ENCODE results near the gene PHYHD1.

Gene PHYHD1

DNA sequence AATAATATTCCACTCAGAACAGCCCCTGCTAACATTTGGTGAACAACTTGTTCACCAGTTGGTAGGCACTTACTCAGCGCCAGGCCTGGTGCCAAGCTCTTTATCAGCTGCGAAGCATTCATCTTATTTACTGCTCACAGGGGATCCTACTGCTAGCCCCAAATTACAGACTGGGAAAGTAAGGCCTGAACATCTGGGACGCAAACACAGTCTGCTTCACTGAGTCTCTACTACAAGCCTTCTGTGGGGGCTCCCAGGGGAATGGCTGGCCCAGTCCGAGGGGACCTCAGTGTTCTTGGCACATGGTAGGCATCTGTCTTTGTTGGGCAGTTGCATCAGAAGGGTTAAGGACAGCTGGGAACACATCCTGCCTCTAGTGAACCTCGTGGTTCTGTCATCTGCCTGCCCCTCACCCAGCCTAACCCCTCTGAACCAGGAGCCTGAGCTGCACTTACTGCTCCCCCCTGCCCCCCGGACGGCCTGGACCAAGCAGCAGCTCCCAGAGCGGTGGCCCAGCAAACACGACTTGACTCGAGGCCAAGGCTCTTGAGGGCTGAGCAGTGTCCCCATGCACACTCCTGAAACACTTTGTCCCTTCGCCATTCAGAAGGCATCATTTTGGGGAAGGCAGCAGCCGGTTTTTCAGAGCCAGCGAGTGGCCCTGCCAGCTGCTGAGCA is at the start of gene PHYHD1:
Gene PHYHD1 (plus strand): TSS at position 602 of the 678 bp plus-strand sequence. CDS start 1,342 bp downstream, outside the sequence.
- no peak for DNase-seq

DNA sequence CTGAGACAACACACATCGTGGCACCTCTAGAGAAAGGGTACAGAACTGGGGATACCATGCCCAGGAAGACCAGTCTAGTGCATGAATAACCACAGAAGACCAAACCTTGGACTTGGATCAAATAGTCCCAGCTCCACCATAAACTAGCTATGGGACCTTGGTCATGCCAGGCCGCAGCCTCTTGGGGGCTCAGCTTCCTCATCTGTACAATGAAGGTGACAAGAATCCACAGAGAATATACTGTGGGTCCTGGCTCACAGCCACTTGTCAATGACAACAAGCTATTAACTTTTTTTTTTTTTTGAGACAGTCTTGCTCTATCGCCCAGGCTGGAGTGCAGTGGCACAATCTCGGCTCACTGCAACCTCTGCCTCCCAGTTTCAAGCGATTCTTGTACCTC is 42.9 kb upstream of the PHYHD1 start:
- DNase-seq = no peak

DNA sequence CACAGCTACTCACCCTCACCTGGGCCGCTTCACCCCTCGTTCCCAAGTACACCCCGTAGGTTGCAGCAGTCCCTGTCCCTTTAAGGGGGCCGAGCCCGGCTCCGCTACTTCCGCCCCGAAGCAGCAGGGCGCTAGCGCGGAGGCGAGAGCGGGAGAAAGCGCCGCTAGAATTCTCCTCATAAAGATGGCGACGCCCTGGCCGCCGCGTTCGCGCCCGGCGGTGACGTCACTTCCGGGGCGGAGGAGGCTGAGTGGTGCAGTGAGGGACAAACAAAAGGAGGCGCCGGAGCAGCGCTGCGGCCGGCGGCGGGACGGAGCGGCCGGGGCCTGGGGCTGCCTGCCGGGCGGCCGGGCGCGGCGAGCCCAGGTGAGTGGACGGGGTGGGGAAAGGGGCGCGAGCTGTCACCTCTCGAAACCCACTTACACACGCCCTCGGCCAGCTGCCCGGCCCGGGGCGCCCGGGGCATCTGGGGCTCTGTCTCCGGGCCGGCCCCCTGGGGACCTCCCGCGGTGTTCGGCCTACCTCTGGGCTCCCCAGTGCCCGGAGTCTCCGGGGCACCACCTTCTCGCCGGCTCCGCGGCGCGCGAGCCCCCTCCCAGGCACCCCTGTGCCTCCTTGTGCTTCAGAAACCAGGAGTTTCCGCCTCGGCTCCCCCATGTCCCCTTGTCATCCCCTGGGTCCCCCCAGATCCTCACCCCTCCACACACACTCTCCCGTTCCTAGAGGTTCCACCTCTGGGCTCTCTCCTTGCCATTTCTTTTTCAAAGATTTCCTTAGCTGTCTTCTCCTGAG is 38.7 kb upstream of the PHYHD1 start, which contains the start of the genes KYAT1 and LRRC8A:
Gene KYAT1 (minus strand): TSS at position 67 of the 793 bp plus-strand sequence. CDS start 36,545 bp downstream, outside the sequence.
Gene LRRC8A (plus strand): TSS at position 250 of the 793 bp plus-strand sequence. CDS start 25,032 bp downstream, outside the sequence.
- DNase-seq = peak; percentile 98

DNA sequence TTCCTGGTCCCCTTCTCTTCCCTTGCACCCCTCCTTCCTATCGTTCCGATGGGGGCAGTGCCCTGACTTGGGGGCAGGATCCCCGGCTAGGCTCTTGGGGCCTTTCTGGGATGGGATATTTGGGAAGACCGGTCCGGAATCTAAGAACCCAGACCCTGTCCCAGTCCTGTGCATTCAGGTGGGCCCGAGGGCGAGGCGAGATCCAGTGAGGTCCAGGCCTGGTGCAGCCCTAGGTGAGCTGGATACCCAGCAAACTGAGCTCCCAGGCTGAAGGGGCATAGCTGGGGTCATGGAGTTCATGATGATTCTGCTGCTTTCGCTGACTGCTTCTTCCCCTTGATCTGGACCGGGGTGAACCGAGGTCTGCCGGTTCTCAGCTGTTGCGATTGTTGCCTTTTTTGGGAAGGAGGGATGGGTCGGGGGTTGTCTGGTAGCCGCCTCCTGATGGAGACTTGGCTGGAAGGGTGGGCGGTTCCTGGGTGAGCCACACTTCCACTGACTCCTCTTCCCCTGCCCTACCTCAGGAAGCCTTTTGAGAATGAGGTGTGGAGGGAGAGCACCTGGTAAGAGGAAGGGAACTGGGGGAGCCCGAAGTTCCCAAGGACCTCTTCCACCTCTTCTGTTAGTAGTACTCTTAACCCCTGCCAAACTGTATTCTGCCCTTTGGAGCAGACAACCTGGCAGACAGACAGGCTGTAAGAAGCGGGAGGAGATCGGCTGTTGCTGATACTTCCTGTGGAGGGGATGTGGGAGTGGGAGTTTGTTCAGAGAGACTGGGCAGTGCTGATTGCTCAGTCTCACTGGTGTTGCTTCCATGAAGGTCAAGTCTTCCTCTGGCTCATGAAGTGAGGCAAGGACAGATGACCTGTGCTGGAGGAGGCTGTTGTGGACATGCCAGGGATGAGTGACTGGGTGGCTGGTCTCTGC is 37.8 kb upstream of the PHYHD1 start:
- DNase-seq = no peak

DNA sequence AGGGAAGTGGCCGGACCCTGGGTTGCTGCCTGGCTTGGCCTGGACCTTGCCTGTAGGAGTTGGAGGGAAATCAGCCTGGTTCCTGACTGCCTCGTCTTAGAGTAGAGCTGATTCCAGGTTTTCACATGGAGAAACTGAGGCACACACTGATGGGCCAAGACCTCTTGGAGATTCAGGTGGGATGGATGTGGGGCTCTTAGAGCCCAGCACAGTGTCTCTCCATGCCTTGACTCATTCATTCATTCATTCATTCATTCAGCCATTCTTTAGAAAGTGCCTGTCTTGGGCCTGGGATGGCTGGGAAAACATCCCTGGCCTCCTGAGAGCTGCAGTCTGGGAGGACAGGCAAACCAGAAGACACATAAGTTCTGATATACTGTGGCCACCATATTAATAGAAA is 36.6 kb upstream of the PHYHD1 start:
- no peak for DNase-seq

DNA sequence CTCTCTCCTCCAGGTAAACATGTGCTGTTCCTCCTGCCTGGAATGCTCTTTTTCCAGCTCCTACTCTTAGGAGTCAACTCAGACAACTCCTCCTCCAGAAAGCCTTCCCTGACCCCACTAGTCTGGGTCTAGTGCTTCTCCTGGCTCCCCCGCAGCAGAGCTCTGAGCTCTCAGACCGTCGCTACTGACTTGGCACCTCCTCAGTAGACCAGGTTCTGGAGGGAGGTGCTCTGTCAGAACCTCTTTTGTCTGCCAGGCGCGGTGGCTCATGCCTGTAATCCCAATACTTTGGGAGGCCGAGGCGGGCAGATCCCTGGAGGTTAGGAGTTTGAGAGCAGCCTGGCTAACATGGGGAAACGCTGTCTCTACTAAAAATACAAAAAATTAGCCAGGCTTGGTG is 35.4 kb upstream of the PHYHD1 start:
- DNase-seq = no peak

DNA sequence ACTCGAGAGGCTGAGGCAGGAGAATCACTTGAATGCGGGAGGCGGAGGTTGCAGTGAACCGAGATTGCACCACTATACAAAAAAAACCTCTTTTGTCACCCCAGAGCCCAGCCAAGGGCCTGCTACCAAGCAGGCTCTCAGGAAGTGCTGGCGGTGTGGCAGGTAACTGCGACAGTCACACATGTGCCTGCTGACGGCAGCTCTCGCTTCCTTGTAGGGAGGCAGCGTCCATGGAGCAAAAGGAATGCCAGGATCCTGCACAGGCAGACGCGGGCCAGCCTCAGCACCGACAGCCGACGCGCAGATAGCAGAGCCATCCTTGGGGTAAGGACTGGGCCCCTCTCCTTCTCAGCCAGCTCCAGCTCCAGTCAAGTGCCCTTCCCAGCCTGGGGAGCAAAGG is 35.0 kb upstream of the PHYHD1 start:
- no peak for DNase-seq

DNA sequence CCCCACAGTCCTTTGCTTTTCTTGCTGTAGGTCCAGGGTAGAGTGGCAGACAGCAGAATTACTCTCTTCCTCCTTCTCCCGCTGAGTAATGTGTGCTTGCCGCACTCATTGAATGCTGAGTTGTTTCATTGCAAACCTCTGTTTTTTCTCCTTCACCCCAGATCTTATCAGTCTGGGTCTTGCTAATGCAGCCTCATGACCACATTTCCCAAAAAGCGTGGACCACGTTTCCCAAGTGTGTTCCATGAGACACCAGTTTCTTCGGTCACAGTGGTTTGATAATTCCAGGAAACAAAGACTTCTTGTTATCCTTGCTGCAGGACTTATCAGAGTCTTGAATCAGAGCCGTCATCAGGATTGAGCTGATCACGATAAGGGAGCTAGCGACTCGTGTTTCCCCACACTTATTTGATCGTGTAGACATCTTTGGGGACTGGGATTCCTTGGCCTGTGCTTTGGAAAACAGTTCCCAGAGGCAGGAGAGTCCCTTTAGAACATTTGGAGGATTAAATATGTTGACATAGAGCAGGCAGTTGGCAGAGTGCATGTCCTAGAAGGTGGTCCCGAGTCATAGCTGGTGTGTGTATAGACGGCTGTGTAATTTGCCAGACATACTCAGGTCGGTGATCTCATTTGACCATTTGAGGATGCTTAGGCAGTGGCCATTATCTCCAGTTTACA is 34.4 kb upstream of the PHYHD1 start:
- DNase-seq = peak; percentile 16

DNA sequence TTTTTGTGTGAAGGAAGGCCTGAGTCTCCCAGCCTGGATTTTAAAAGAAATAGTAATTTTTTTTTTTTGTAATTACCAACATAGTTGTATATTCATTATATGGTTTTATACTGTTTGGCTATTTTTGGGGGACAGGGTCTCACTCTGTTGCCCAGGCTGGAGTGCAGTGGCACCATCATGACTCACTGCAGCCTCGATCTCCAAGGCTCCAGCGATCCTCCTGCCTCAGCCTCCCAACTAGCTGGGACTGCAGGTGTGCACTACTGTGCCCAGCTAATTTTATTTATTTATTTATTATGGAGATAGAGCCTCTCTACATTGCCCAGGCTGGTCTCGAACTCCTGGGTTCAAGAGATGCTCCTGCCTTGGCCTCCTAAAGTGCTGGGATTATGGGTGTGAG is 33.7 kb upstream of the PHYHD1 start:
- no peak for DNase-seq

DNA sequence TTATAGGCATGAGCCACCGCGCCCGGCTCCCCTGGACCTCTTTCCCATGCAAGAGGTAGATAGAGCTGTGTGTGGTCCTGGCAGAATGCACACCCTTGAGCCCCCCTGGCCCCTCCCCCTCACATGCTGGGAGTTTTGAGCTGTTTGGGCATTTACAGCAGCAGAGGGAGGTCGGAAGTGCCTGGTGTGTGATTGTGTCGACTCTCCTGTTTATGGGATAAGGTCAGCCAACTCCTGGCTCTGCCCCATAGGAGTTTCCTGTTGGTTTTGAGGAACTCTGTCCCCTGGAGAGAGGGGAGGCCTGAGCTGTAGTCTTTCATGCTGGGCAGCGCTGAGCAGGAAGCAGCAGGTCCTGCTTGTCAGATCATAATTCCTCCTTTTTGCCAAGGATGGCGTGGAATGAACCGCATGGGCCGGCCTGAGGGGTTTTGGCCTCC is 32.9 kb upstream of the PHYHD1 start:
- no peak for DNase-seq

DNA sequence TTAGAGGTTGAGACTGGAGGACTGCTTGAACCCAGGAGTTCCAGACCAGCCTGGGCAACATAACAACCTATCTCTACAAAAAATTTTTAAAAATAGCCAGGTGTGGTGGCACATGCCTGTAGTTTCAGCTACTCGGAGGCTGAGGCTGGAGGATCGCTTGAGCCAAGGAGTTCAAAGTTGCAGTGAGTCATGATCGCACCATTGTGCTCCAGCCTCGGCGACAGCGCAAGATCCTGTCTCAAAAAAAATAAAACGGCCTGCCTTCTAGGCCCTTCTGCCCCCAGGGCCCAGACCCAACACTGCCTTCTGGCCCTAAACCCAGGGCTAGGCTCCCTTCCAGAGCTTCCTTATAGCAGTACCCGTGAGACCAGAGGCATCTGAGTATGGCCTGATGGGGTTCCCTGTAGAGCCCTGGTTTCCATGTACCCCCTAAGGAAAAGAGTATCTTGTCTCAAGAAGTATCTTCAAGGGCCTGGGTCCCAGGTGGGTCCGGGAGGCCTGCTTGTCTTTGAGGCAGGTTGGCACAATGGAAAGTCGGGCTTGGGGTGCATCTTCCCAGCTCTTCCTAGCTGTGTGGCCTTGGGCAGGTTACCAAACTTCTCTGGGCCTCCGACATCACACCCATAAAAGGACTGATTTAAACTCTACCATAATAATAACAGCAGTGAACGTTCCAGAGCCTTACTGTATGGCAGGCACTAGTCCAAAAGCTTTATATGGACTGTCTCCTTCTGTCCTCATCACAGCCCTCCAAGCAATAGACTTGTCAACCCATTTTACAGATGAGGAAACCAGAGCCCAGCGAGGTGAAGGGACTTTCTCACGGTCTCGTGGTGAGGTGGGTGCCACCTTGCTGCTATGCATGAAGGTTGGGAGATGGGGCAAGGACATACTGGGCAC is 29.2 kb upstream of the PHYHD1 start:
- DNase-seq = no peak

DNA sequence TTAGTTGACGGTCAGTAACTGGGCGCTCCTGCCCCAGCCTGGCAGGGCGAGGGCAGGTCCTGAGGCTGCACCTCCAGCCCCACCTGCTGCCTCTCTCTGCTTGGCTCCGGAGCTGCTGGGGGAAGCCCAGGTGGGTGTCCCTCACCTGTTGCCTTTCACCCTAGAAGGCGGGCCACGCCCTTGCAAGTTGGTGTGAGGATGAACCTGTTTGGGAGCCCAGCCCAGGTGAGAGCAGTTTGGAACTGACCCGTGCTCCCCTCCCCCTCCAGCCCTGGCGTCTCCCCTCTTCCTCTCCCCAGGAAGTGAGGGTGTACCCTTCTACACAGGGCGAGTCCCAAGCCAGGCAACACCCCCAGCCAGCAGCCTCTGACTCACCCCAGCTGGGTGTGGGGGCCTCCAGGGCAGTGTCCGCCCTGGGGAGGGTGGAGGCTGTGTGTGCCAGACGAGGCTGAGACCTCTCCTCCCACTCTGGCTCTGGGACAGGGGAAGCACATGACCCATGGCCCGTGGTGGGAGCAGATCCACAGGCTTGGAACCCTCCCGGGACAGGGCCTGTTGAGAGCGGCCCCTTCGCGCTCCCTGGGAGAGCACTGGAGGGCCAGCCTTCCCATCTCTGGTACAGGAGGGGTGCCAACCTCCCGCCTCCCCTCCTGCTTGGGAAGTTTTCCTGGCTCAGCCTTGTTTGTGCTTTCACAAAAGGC is 28.4 kb upstream of the PHYHD1 start:
- DNase-seq = no peak

DNA sequence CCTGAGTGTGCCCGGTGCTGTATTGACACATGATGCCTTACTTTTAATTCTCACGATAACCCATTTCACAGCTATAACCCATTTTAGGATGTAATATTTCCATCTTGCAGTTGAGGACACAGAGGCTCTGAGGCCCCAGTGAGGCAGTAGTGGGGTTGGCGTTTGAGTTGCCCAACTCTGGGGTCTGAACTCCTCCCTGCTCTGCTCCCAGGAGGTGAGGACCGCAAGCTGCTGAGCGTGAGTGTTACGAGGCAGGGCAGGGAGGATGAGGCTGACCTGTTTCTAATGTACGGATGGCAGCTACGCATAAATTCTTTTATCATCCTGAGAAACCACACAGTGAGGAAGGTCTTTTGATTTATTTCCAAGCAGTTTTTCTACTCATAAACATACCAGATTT is 27.4 kb upstream of the PHYHD1 start:
- DNase-seq = no peak

DNA sequence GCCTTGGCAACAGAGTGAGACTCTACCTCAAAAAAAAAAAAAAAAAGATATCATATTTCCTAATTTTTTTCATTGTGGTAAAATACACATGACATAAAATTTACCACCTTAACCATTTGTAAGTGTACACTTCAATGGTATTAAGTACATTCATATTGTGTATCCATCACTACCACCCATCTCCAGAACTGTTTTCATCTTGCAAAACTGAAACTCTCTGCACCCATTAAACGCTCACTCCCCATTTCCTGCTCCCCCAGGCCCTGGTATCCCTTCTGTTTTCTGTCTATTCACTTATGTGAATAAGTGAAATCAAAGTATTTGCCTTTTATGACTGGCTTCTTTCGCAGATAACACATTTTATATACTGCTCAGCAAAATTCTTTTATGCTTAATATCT is 26.0 kb upstream of the PHYHD1 start:
- no peak for DNase-seq

DNA sequence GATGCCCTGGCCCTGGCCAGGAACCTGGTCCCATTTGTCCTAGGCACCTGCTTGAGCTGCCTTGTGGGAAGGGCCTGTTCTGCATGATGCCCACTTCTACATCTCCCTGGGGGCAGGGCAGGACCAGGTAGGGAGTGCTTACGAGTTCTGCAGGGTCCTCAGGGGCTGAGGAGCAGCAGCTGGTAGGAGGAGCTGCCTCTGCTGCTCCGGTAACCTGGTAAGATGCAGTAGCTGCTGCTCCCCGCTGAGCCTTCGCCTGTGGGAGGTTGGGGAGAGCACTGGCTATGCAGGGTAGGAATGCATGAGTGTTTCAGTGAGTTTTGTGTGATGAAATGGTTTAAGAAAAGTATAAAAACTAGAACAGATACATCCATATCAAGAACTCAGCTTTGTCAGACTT is 25.2 kb upstream of the PHYHD1 start:
- no peak for DNase-seq

DNA sequence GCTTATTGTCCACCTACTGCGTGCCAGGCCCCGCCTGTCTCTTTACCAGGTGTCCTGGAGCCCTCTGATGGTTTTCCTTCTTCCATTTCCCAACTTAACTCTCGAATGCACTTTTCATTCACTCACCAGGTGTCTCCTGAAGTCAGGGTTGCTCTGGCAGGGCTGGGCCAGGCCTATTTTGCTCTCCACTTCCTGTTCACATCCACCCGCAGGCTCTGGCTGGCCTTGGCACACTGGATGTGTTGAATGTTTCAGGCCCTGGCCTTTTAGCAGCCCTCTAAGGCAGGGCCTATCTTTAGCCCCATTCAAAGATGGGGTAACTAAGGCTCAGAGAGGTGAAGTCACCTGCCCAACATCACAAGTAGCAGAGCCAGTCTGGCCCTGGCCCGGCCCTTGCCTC is 22.4 kb upstream of the PHYHD1 start:
- DNase-seq = no peak

DNA sequence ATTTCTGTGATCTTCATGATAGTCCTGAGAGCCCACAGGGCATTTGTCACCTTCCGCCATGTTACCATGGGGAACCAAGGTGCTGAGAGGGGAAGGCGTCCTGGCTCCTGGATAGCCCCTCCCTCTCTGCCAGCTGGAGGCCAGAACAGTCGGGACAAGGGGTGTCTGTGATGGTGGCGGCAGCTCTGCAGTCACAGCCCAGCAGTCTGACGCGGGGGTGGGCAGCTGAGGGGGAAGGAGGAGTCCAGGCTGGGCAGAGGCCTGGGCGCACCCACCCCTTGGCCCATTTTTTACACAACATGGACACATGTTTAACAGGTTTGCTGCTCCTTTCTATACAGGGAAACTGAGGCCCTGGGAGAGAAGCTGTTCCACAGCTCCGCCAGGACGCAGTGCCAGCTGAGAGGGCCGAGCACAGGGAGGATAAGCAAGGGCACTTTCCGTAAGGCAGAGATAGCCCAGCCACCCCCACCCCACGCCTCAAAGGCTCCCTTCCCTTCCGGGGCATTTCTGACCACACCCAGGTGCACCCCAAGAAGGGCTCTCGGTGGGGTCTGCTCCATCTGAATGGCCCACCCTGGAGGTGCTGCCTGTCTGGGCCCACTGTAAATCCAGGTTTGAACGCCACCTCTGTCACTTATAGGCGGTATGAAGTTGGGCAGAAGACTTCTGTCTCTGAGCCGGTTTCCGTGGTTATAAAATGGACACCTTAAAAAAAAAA is 21.8 kb upstream of the PHYHD1 start:
- no peak for DNase-seq

DNA sequence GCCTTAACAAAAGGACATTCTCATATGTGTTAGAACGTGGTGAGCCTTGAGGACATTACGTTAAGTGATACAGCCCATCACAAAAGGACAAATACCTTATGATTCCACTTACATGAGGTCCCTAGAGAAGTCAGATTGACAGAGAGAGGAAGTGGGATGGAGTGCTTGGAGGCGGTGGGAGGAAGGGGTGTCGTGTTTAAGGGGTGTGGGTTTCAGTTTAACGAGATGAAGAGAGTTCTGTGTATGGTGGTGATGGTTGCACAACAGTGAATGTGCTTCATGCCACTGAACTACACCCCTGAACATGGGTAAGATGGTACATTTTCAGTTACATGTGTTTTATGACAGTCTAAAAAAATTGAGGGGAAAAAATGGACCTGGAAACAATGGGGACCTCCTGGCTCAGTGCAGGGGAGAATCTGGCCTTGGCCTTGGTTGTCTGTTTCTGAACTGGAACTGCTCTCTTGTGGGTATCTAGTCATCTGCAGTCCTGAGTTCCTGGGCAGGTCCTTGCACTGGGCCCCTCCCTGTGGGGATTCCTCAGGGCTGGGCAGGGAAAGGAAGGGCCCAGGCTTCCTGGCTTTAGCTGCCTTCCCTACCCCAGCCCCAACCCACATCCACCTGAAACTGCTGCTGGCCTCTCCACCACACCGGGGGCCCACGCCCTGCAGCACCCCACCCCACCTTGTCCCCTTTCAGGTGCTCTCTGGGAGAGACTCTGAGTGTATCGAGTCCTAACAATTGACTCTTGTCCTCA is 21.0 kb upstream of the PHYHD1 start:
- DNase-seq = peak; percentile 37

DNA sequence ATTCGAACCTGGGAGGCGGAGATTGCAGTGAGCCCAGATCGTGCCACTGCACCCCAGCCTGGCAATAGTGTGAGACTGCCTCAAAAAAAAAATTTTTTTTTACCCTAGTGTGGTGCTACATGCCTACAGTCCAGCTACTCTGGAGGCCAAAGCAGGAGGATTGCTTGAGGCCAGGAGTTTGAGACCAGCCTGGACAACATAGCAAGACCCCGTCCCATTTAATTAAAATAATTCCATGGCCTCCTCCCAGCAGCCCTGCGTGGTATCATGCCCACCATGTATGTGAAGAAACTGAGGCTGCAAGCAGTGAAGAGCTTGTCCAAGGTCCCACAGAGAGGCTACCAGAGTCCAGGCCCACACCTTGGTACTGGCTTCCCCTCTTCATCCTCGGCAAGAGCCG is 19.4 kb upstream of the PHYHD1 start:
- DNase-seq = no peak

Measured in activated CD4-positive, alpha-beta T cell treated with anti-CD3 and anti-CD28 coated beads, Interleukin-2, amount 50 U/mL, for 16 hours (primary cell).